OCI-LY3 (cell line): Measurements from ENCODE around the gene EFNB3.

ENCODE experiments used
- EZH2phosphoT487 ChIP-seq: fragments of 200-600 bp; shearing (Covaris generic); IDR thresholded peaks from 2 replicates; pipeline ENCODE4 v1.6.1; 2018; ENCODE audit warnings: antibody characterized with exemption, mixed run types, low read depth
- TF ChIP-seq, protein P1 (sequence below): fragments of 200-600, 300-600 bp; sonication (generic); IDR thresholded peaks from 2 replicates; pipeline ENCODE4 v1.5.1; 2014; ENCODE audit warnings: antibody characterized with exemption, low read length, low read depth

DNA sequence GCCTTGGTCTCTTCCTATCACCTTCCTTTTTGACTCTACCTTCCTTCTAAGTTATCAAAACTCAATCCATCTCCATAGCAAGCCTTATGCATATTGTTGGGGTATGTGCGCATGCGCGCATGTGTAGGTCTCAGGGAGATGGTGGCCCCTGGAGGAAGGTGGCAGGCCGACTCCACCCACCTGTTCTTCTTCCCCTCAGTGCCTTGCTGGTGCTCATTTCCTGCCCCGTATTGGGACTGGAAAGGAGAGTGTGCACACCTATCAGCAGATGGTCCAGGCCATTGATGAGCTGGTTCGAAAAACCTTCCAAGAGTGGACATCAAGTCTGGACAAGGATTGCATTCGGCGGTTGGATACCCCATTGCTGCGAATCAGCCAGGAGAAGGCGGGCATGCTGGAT, 37.7 kb downstream of the EFNB3 start:
- TF ChIP-seq, protein P1, sequence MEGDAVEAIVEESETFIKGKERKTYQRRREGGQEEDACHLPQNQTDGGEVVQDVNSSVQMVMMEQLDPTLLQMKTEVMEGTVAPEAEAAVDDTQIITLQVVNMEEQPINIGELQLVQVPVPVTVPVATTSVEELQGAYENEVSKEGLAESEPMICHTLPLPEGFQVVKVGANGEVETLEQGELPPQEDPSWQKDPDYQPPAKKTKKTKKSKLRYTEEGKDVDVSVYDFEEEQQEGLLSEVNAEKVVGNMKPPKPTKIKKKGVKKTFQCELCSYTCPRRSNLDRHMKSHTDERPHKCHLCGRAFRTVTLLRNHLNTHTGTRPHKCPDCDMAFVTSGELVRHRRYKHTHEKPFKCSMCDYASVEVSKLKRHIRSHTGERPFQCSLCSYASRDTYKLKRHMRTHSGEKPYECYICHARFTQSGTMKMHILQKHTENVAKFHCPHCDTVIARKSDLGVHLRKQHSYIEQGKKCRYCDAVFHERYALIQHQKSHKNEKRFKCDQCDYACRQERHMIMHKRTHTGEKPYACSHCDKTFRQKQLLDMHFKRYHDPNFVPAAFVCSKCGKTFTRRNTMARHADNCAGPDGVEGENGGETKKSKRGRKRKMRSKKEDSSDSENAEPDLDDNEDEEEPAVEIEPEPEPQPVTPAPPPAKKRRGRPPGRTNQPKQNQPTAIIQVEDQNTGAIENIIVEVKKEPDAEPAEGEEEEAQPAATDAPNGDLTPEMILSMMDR: no peak
- no peak for TF ChIP-seq EZH2phosphoT487
